Measurements from ENCODE around the gene ANKRD13A.

DNA sequence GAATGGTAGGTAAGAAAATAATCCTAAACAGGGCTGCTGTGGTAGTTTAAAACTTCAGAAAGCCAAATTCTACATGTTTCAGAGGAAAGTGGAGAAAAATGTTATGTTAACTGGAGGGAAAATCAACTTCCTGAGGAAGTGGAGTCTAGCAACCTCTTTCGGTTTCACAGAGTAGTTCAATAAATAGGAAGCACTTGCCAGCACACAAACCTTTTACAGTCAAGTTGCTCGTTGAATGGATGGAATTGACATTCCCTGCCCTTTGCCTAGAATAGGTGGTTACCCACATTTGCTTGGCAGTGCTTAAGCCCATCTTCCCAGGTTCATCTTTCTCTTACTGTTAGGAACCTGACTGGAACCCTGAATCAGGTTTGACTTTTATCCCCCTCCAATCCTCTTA, 15.9 kb downstream of the ANKRD13A start:
- TF ChIP-seq, protein P1, sequence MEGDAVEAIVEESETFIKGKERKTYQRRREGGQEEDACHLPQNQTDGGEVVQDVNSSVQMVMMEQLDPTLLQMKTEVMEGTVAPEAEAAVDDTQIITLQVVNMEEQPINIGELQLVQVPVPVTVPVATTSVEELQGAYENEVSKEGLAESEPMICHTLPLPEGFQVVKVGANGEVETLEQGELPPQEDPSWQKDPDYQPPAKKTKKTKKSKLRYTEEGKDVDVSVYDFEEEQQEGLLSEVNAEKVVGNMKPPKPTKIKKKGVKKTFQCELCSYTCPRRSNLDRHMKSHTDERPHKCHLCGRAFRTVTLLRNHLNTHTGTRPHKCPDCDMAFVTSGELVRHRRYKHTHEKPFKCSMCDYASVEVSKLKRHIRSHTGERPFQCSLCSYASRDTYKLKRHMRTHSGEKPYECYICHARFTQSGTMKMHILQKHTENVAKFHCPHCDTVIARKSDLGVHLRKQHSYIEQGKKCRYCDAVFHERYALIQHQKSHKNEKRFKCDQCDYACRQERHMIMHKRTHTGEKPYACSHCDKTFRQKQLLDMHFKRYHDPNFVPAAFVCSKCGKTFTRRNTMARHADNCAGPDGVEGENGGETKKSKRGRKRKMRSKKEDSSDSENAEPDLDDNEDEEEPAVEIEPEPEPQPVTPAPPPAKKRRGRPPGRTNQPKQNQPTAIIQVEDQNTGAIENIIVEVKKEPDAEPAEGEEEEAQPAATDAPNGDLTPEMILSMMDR (IDR thresholded peaks at IDR 0.05) = no peak
- no peak for TF ChIP-seq POLR2A (IDR thresholded peaks at IDR 0.05)

All from tibial nerve (tissue), 3 donors.